ENCODE data around the gene ATP8B2. TPM values are rescaled to one million over a fixed set of nuclear protein-coding genes. Genes with fewer than 3 reads are reported as not detected.
A peak's percentile ranks its signal among the peaks of the same experiment; 100 is the strongest.

Gene ATP8B2
- total RNA-seq, 1 experiment from 2014 or later: 27.1 TPM

DNA sequence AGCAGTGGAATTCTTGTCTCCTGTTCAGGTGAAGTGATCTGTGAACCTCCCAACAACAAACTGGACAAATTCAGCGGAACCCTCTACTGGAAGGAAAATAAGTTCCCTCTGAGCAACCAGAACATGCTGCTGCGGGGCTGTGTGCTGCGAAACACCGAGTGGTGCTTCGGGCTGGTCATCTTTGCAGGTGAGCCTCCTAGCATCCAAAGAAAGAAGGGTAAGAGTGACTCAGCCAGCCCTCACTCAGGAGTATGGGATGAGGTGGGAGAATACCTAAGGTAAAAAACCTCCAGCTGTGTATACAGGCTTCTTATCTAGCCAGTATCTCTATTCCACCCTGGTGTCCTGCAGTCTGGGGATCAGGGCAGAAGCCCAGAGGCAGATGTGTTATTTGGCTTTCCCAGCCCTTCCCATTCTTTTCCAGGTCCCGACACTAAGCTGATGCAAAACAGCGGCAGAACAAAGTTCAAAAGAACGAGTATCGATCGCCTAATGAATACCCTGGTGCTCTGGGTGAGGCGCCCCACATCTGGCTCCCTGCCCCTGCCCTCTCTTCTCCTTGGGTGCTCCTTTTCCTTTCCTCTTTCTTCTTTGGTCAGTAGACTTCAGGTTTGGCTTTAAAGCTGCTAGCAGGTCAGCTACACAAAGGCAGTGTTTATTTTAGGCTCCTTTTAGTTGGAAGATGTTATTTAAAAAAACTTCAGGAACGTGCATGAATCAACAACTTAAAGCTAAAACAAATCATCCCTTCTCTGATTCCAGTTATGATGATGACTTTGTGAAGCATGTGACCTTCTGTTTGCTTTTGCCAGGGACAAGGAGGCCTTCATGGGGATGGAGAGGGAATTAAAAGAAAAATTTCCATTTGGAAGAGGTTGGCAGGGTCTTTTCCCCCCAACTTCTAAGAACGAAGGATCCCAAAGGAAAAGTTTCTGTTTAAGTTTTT lies 9.0 kb downstream of the ATP8B2 start:
- ChIA-PET CTCF (interaction anchor here (0.5 to 5.5 kb wide), 49 partner anchors 8 to 1666 kb away, joined by 3 to 82 read pairs (median 5); partner anchors contain the start of genes AQP10, ATP8B2, HAX1 and IL6R), POLR2A (interaction anchor here (0.6 to 3.0 kb wide), 7 partner anchors 43 to 86 kb away, joined by 3 to 17 read pairs (median 5); partner anchors contain the start of genes HAX1 and IL6R)
- no peaks in the 10 kb centered on the region for H3K27me3 Mint-ChIP-seq (ENCODE audit: insufficient read depth, unreplicated experiment)
- no peak overlapping the region for H3K4me3 Mint-ChIP-seq (ENCODE audit: unreplicated experiment)
- H3K27ac Mint-ChIP-seq (ENCODE audit: low read depth, unreplicated experiment): no peak overlapping the region
- intact Hi-C loops (cut with micrococcal nuclease): loop anchor here (1.0 kb wide), 2 partner anchors 8 to 148 kb away; no protein-coding TSS in a partner anchor
- no TSS peak for BruUV-seq (replicated peaks)
- TF ChIP-seq CTCF (IDR thresholded peaks at IDR 0.05; ENCODE audit: unreplicated experiment): peak; percentile 6
- peaks cover 82% of the 10 kb centered on the region for H3K36me3 Mint-ChIP-seq (ENCODE audit: insufficient read depth, unreplicated experiment)
- peaks cover 5% of the 10 kb centered on the region for H3K4me1 Mint-ChIP-seq (ENCODE audit: insufficient read depth, unreplicated experiment)
- no peak for DNase-seq (ENCODE audit: unreplicated experiment)
- no peaks in the 10 kb centered on the region for H3K9me3 Mint-ChIP-seq (ENCODE audit: unreplicated experiment)

DNA sequence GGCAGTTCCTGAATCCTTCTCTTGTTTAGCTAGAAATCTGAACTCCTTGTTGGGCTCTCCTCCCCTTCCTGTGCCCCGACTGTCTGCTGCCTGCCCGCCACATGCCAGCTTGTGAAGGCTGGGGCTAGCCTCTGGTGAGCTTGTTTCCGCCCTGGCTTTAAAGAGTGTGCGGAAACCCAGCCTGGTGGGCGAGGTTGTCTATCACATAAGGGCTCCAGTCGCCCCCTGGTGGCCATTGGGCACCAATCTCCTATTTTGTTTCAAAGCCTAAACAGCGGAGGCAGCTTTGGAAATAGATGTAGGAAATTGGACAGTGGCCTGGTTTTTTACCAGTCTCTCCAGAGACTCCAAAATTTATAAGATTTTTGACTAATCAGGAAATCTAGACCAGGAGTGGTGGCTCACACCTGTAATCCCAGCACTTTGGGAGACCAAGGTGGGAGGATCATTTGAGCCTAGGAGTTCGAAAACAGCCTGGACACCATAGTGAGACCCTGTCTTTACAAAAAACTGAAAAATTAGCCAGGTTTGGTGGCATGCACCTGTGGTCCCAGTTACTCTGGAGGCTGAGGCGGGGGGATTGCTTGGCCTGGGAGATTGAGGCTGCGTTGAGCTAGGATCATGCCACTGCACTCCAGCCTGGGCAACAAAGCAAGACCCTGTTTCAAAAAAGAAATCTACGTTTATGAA lies 9.8 kb downstream of the ATP8B2 start:
- POLR2A ChIA-PET: interaction anchor here (0.6 to 3.0 kb wide), 7 partner anchors 11 to 85 kb away, joined by 3 to 17 read pairs (median 4); partner anchors contain the start of gene HAX1
- peak; percentile 94 for DNase-seq (ENCODE audit: unreplicated experiment)
- Mint-ChIP-seq H3K36me3 (ENCODE audit: insufficient read depth, unreplicated experiment) (peaks cover 77% of the 10 kb centered on the region), H3K27ac (ENCODE audit: low read depth, unreplicated experiment) (no peak overlapping the region), H3K27me3 (ENCODE audit: insufficient read depth, unreplicated experiment) (no peaks in the 10 kb centered on the region), H3K4me1 (ENCODE audit: insufficient read depth, unreplicated experiment) (peaks cover 5% of the 10 kb centered on the region), H3K4me3 (ENCODE audit: unreplicated experiment) (no peak overlapping the region), H3K9me3 (ENCODE audit: unreplicated experiment) (no peaks in the 10 kb centered on the region)
- CTCF ChIA-PET: interaction anchor here (0.5 to 5.5 kb wide), 54 partner anchors 10 to 1665 kb away, joined by 3 to 82 read pairs (median 5); partner anchors contain the start of genes AQP10, ATP8B2, HAX1 and IL6R
- BruUV-seq (replicated peaks): no TSS peak
- intact Hi-C loops (cut with micrococcal nuclease): loop anchor here (1.0 kb wide), 2 partner anchors 9 to 149 kb away; no protein-coding TSS in a partner anchor
- peak; percentile 87 for TF ChIP-seq CTCF (IDR thresholded peaks at IDR 0.05; ENCODE audit: unreplicated experiment)

DNA sequence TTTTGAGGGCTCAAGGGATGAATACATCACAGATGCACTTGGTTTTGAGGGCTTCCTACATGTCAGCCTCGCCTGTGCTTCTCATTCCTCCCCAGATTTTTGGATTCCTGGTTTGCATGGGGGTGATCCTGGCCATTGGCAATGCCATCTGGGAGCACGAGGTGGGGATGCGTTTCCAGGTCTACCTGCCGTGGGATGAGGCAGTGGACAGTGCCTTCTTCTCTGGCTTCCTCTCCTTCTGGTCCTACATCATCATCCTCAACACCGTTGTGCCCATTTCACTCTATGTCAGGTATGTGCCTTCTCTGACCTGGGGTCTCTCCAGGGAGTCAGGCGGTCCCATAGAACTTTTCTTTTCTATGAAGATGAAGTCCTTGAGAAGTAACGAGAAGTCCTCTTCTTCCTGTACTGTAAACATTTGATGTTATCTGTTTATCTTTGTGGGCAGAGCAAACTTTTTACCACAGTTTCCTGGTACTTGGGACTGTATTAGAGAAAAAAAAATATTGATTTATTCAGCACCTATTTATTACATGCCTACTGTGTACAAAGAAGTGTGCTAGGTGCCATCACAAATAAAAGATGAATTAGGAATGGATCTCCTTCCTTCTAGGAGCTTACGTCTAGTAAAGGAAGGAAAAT lies 12.0 kb downstream of the ATP8B2 start:
- BruUV-seq (replicated peaks): no TSS peak
- DNase-seq (ENCODE audit: unreplicated experiment): no peak
- H3K9me3 Mint-ChIP-seq (ENCODE audit: unreplicated experiment): no peaks in the 10 kb centered on the region
- no peak overlapping the region for H3K4me3 Mint-ChIP-seq (ENCODE audit: unreplicated experiment)
- POLR2A ChIA-PET: interaction anchor here (0.6 to 1.3 kb wide), 3 partner anchors 9 to 19 kb away, joined by 3 to 4 read pairs (median 3); no protein-coding TSS in a partner anchor
- H3K4me1 Mint-ChIP-seq (ENCODE audit: insufficient read depth, unreplicated experiment): peaks cover 8% of the 10 kb centered on the region
- CTCF ChIA-PET: interaction anchor here (0.7 to 5.5 kb wide), 7 partner anchors 8 to 80 kb away, joined by 3 to 82 read pairs (median 6); partner anchors contain the start of gene ATP8B2
- H3K27me3 Mint-ChIP-seq (ENCODE audit: insufficient read depth, unreplicated experiment): no peaks in the 10 kb centered on the region
- intact Hi-C loops (cut with micrococcal nuclease): no loop called here
- peaks cover 72% of the 10 kb centered on the region for H3K36me3 Mint-ChIP-seq (ENCODE audit: insufficient read depth, unreplicated experiment)
- TF ChIP-seq CTCF (IDR thresholded peaks at IDR 0.05; ENCODE audit: unreplicated experiment): no peak
- H3K27ac Mint-ChIP-seq (ENCODE audit: low read depth, unreplicated experiment): no peak overlapping the region

Data from MCF 10A (cell line).